Activated CD4-positive, alpha-beta T cell treated with anti-CD3 and anti-CD28 coated beads, Interleukin-10, Interleukin-2, amounts not matched to agents 100 ng/mL and 50 ng/mL, durations not matched to agents 16 hours and 8 hours (primary cell): ENCODE measurements around the gene DDAH1.
"Not testable (repeated sequence)": the region's sequence is repeated elsewhere in the genome, so short reads cannot be mapped to it uniquely, and the experiment has no call there.

ENCODE experiments used
- DNase-seq: peaks from one replicate; pipeline ENCODE4 v3.0.0-alpha.2; 2020

Gene DDAH1

GRCh38 chr1:85465099-85465785 is at the start of gene DDAH1:
Gene DDAH1, minus strand, starts transcription at chr1:85465159. Its CDS starts 114 bp downstream, at chr1:85465045.
- DNase-seq: peak; percentile 2

- not testable (repeated sequence) for DNase-seq
Observed at GRCh38 chr1:85513998-85514397, 49.0 kb upstream of the DDAH1 start.

- DNase-seq: peak; percentile 2
Observed at GRCh38 chr1:85504417-85504816, 39.5 kb upstream of the DDAH1 start.

GRCh38 chr1:85502625-85503083 is 37.7 kb upstream of the DDAH1 start:
- peak; percentile 7 for DNase-seq

- DNase-seq: no peak
Observed at GRCh38 chr1:85502171-85502570, 37.2 kb upstream of the DDAH1 start.

- no peak for DNase-seq
Observed at GRCh38 chr1:85501355-85501898, 36.5 kb upstream of the DDAH1 start.

- no peak for DNase-seq
Observed at GRCh38 chr1:85496941-85497582, 32.1 kb upstream of the DDAH1 start.

- no peak for DNase-seq
Observed at GRCh38 chr1:85495556-85495955, 30.6 kb upstream of the DDAH1 start.

GRCh38 chr1:85494904-85495266 is 29.9 kb upstream of the DDAH1 start:
- no peak for DNase-seq

- no peak for DNase-seq
Observed at GRCh38 chr1:85494074-85494903, 29.3 kb upstream of the DDAH1 start.

- no peak for DNase-seq
Observed at GRCh38 chr1:85490270-85490985, 25.5 kb upstream of the DDAH1 start.

- no peak for DNase-seq
Observed at GRCh38 chr1:85488126-85488525, 23.2 kb upstream of the DDAH1 start.

- no peak for DNase-seq
Observed at GRCh38 chr1:85485516-85485915, 20.6 kb upstream of the DDAH1 start.

GRCh38 chr1:85484716-85485115 is 19.8 kb upstream of the DDAH1 start:
- DNase-seq: no peak

- DNase-seq: no peak
Observed at GRCh38 chr1:85484264-85484663, 19.3 kb upstream of the DDAH1 start.

- DNase-seq: no peak
Observed at GRCh38 chr1:85481688-85482087, 16.7 kb upstream of the DDAH1 start.

GRCh38 chr1:85480566-85480965 is 15.6 kb upstream of the DDAH1 start:
- DNase-seq: no peak

- no peak for DNase-seq
Observed at GRCh38 chr1:85479491-85479890, 14.5 kb upstream of the DDAH1 start.

GRCh38 chr1:85478366-85478765 is 13.4 kb upstream of the DDAH1 start:
- DNase-seq: no peak

- no peak for DNase-seq
Observed at GRCh38 chr1:85475055-85475454, 10.1 kb upstream of the DDAH1 start.

GRCh38 chr1:85473390-85473789 is 8.4 kb upstream of the DDAH1 start:
- no peak for DNase-seq

GRCh38 chr1:85471558-85471957 is 6.6 kb upstream of the DDAH1 start:
- DNase-seq: no peak

- DNase-seq: not testable (repeated sequence)
Observed at GRCh38 chr1:85470130-85470529, 5.2 kb upstream of the DDAH1 start.
